H1 (cell line): ENCODE results near the gene SCYGR4. TPM values are rescaled to one million over a fixed set of nuclear protein-coding genes. Genes with fewer than 3 reads are reported as not detected.

ENCODE experiments used
- CTCF ChIA-PET: fragments of 300-600 bp; sonication (Branson Sonifier 250); formaldehyde crosslinking; loops from one replicate; lab custom pipeline; 2021; ENCODE audit not compliant: partially characterized antibody; lab: Charles Lee
- POLR2A ChIA-PET: fragments of 300-600 bp; sonication (Branson Sonifier 250); formaldehyde crosslinking; loops from one replicate; lab custom pipeline; 2021; ENCODE audit warnings: inconsistent platforms; ENCODE audit not compliant: partially characterized antibody; lab: Charles Lee
- DNase-seq, 2 experiments: peaks; one replicate each; pipeline versions ENCODE4 v3.0.0 to v3.0.0-alpha.2; 2010 to 2022; ENCODE audit warnings: low spot score in 2 of 2, low read depth in 1 of 2, mixed read lengths in 1 of 2
- FAIRE-seq: peaks from 2 replicates; lab custom pipeline; 2011; peaks lifted over from hg19 to GRCh38; lab: Jason Lieb, UNC
- H2AFZ ChIP-seq: 2 replicates; pipeline ENCODE4 v1.8.1; 2012; ENCODE audit warnings: low read length, inconsistent platforms
- H2AK5ac ChIP-seq: 2 replicates; pipeline ENCODE4 v1.6.1; 2013; ENCODE audit warnings: low read depth, low read length
- H2BK120ac ChIP-seq: replicated peaks from 2 replicates; pipeline ENCODE3; 2013; ENCODE audit warnings: low read depth, low read length, inconsistent platforms
- H2BK12ac ChIP-seq: 2 replicates; pipeline ENCODE4 v1.6.1; 2013; ENCODE audit warnings: low read depth, low read length
- H2BK15ac ChIP-seq: 2 replicates; pipeline ENCODE4 v1.6.1; 2013; ENCODE audit warnings: low read length
- H2BK20ac ChIP-seq: 2 replicates; pipeline ENCODE4 v1.6.1; 2013; ENCODE audit warnings: low read length
- H2BK5ac ChIP-seq: 2 replicates; pipeline ENCODE4 v1.6.1; 2013; ENCODE audit warnings: low read depth, low read length
- H3K14ac ChIP-seq: 2 replicates; pipeline ENCODE4 v1.6.1; 2013; ENCODE audit warnings: inconsistent platforms; ENCODE audit not compliant: insufficient read length
- H3K18ac ChIP-seq: 2 replicates; pipeline ENCODE4 v1.6.1; 2013; ENCODE audit warnings: low read length; ENCODE audit errors: extremely low read depth
- H3K23ac ChIP-seq: 2 replicates; pipeline ENCODE4 v1.6.1; 2013; ENCODE audit warnings: inconsistent platforms; ENCODE audit not compliant: insufficient read length
- H3K23me2 ChIP-seq: 2 replicates; pipeline ENCODE4 v1.6.1; 2013; ENCODE audit warnings: low read depth, low read length
- H3K27ac ChIP-seq: 2 replicates; pipeline ENCODE4 v1.6.1; 2011; ENCODE audit warnings: low read depth, low read length, inconsistent platforms
- H3K27me3 ChIP-seq, 4 experiments: replicated peaks in 1 of 4; 1 replicate in 1 of 4; 2 replicates in 3 of 4; pipeline versions ENCODE4 v1.6.1 to v1.8.1; 2011 to 2013; ENCODE audit warnings: low read length in 3 of 4, mild to moderate bottlenecking in 3 of 4, inconsistent platforms in 2 of 4, mixed read lengths in 2 of 4, moderate library complexity in 1 of 4; ENCODE audit not compliant: control insufficient read depth in 3 of 4, insufficient read depth in 3 of 4; ENCODE audit errors: extremely low read depth in 1 of 4
- H3K36me3 ChIP-seq, 4 experiments: 2 replicates each; pipeline versions ENCODE4 v1.6.1 to v1.8.1; 2011 to 2013; ENCODE audit warnings: mild to moderate bottlenecking in 4 of 4, low read length in 3 of 4, moderate library complexity in 2 of 4, control low read depth in 1 of 4, inconsistent platforms in 1 of 4; ENCODE audit not compliant: insufficient read depth in 4 of 4, control insufficient read depth in 2 of 4
- H3K4ac ChIP-seq: replicated peaks from 2 replicates; pipeline ENCODE3; 2013; ENCODE audit warnings: low read length, low read depth, mixed read lengths, inconsistent platforms; ENCODE audit not compliant: insufficient read length
- H3K4me1 ChIP-seq, 4 experiments: replicated peaks in 1 of 4; 1 replicate in 1 of 4; 2 replicates in 3 of 4; pipeline versions ENCODE4 v1.6.1 to v1.8.1; 2011 to 2013; ENCODE audit warnings: low read length in 3 of 4, inconsistent platforms in 2 of 4, mixed read lengths in 1 of 4; ENCODE audit not compliant: insufficient read depth in 4 of 4, control insufficient read depth in 3 of 4
- H3K4me2 ChIP-seq, 2 experiments: 2 replicates each; pipeline versions ENCODE4 v1.6.1 to v1.8.1; 2011 to 2013; ENCODE audit warnings: low read depth in 2 of 2, low read length in 2 of 2, control low read depth in 1 of 2, inconsistent platforms in 1 of 2, mild to moderate bottlenecking in 1 of 2; ENCODE audit not compliant: insufficient read depth in 1 of 2
- H3K4me3 ChIP-seq, 4 experiments: fragments of 200-600, 300-600 bp in 1 of 4; sonication (generic), shearing (Covaris generic), sonication (Bioruptor Twin) in 1 of 4; 2 replicates each; pipeline versions ENCODE4 v1.5.1 to v1.8.1; 2011 to 2016; ENCODE audit warnings: low read length in 4 of 4, low read depth in 3 of 4, control low read depth in 2 of 4, inconsistent platforms in 2 of 4, mild to moderate bottlenecking in 2 of 4, mixed read lengths in 1 of 4, moderate library complexity in 1 of 4; ENCODE audit not compliant: insufficient read depth in 2 of 4; ENCODE audit errors: extremely low read depth in 1 of 4
- H3K56ac ChIP-seq: replicated peaks from 2 replicates; pipeline ENCODE3; 2013; ENCODE audit warnings: low read depth, mild to moderate bottlenecking, mixed read lengths, low read length, inconsistent platforms; ENCODE audit not compliant: insufficient read length
- H3K79me1 ChIP-seq: 2 replicates; pipeline ENCODE4 v1.6.1; 2013; ENCODE audit warnings: low read depth, low read length, control low read depth
- H3K79me2 ChIP-seq, 2 experiments: 2 replicates each; pipeline versions ENCODE4 v1.6.1 to v1.8.1; 2012 to 2013; ENCODE audit warnings: low read length in 2 of 2, mild to moderate bottlenecking in 2 of 2, inconsistent platforms in 1 of 2; ENCODE audit not compliant: insufficient read depth in 2 of 2, control insufficient read depth in 1 of 2
- H3K9ac ChIP-seq, 4 experiments: replicated peaks in 1 of 4; 1 replicate in 1 of 4; 2 replicates in 3 of 4; pipeline versions ENCODE4 v1.6.1 to v1.8.1; 2011 to 2013; ENCODE audit warnings: low read depth in 3 of 4, low read length in 3 of 4, control low read depth in 2 of 4, mild to moderate bottlenecking in 2 of 4, moderate library complexity in 2 of 4, inconsistent platforms in 1 of 4; ENCODE audit errors: extremely low read depth in 1 of 4
- H3K9me3 ChIP-seq, 2 experiments: 2 replicates each; pipeline versions ENCODE4 v1.6.1 to v1.8.1; 2012 to 2013; ENCODE audit warnings: mild to moderate bottlenecking in 2 of 2, moderate library complexity in 2 of 2, control low read depth in 1 of 2, inconsistent platforms in 1 of 2, low read depth in 1 of 2, low read length in 1 of 2, mixed read lengths in 1 of 2; ENCODE audit not compliant: insufficient read depth in 2 of 2
- H4K20me1 ChIP-seq, 2 experiments: replicated peaks in 1 of 2; 2 replicates each; pipeline versions ENCODE3 to v1.8.1; 2011 to 2013; ENCODE audit warnings: inconsistent platforms in 2 of 2, low read length in 2 of 2, mild to moderate bottlenecking in 1 of 2; ENCODE audit not compliant: insufficient read depth in 2 of 2, control insufficient read depth in 1 of 2
- H4K5ac ChIP-seq: 2 replicates; pipeline ENCODE4 v1.6.1; 2013; ENCODE audit warnings: low read length, low read depth, mixed read lengths, inconsistent platforms; ENCODE audit not compliant: insufficient read length
- H4K8ac ChIP-seq: 2 replicates; pipeline ENCODE4 v1.8.0; 2013; ENCODE audit warnings: mild to moderate bottlenecking, moderate library complexity, low read length, inconsistent platforms; ENCODE audit not compliant: insufficient read depth; ENCODE audit errors: extremely low read depth
- H4K91ac ChIP-seq: replicated peaks from 2 replicates; pipeline ENCODE3; 2013; ENCODE audit warnings: low read length, mixed read lengths, inconsistent platforms; ENCODE audit not compliant: insufficient read length
- CEBPB ChIP-seq: IDR thresholded peaks from 2 replicates; pipeline ENCODE4 v1.6.1; 2012; ENCODE audit warnings: low read depth, low read length
- EGR1 ChIP-seq: IDR thresholded peaks from 2 replicates; pipeline ENCODE4 v1.6.1; 2011; ENCODE audit warnings: low read depth, low read length, borderline replicate concordance
- KDM1A ChIP-seq: fragments of 200-600, 300-600 bp; sonication (generic); IDR thresholded peaks from 2 replicates; pipeline ENCODE4 v1.7.1; 2016; ENCODE audit warnings: mild to moderate bottlenecking, low read length, borderline replicate concordance
- PHF8 ChIP-seq: fragments of 200-600 bp; sonication (generic); conservative IDR thresholded peaks from 2 replicates; pipeline ENCODE4 v1.7.1; 2012; ENCODE audit warnings: low read depth, mild to moderate bottlenecking, inconsistent platforms, low read length, moderate library complexity
- RAD21 ChIP-seq, 2 experiments: IDR thresholded peaks in 1 of 2; conservative IDR thresholded peaks in 1 of 2; 2 replicates each; pipeline ENCODE4 v1.6.1; 2011; ENCODE audit warnings: low read depth in 2 of 2, low read length in 2 of 2, improper control_type of control experiment in 1 of 2, inconsistent platforms in 1 of 2, mild to moderate bottlenecking in 1 of 2, moderate library complexity in 1 of 2
- SIRT6 ChIP-seq: IDR thresholded peaks from one replicate; pipeline ENCODE4 v1.7.1; 2012; ENCODE audit warnings: low read length, inconsistent platforms
- WGBS, 2 experiments: shearing (Covaris generic) in 1 of 2; methylation state at CpG; one replicate each; pipeline versions ENCODE4 v1.1.6 to v1.1.7; 2013 to 2015; ENCODE audit warnings: low lambda C conversion rate in 2 of 2, mixed read lengths in 2 of 2, inconsistent platforms in 1 of 2, low coverage in 1 of 2, missing lambda C conversion rate in 1 of 2; ENCODE audit not compliant: insufficient replicate concordance in 2 of 2, insufficient coverage in 1 of 2, insufficient read length in 1 of 2; ENCODE audit errors: extremely low coverage in 1 of 2, missing lambda C conversion rate in 1 of 2; 5-methylcytosine and 5-hydroxymethylcytosine counted together
- polyA plus RNA-seq, 7 experiments: library from polyadenylated mRNA; depleted of rRNA in 3 of 7; stranded (reverse) in 5 of 7; unstranded in 2 of 7; fragments of >200 nt in 5 of 7; fragments of 200-250 nt in 2 of 7; gene quantifications; 1 replicate in 5 of 7; 2 replicates in 1 of 7; 4 replicates in 1 of 7; pipeline versions ENCODE4 v1.2.1 to v1.2.3, GENCODE V29; 2011 to 2013; ENCODE audit warnings: missing spikeins in 2 of 7, mixed read lengths in 2 of 7
- total RNA-seq: library from RNA; stranded (reverse); fragmentation: NEBNext Ultra II Directional; extraction: Animal tissue kit (Norgen Biotek cat#: 25700); gene quantifications from 2 replicates; pipeline ENCODE4 v1.2.1, GENCODE V29; 2021
- TF ChIP-seq, protein P1 (sequence below): IDR thresholded peaks from 2 replicates; pipeline ENCODE4 v1.6.1; 2012; ENCODE audit warnings: low read length, inconsistent platforms

The SCYGR4 gene
- total and polyA plus RNA-seq, 2 of the 8 experiments (the other 6 are each of a cell fraction or from before 2014, with no cell fraction given): not detected

DNA sequence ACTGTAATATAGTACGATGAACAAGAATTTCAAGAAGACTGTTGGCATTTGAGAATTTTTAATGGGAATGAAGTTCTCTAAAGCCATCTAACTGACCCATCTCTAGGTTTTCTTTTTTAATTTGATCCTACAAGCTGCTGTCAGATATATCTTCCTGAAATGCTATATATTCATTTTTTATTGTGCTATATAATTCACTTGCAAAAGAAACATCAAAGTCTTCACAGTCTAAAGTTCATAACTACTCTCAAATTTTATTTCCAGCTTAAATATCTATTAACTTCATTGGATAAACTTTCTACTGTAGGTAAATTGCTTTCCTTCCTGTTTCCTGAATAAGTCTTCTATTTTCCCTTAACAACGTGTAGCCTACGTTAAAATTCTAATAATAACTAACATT lies 14.9 kb upstream of the SCYGR4 start:
- Histone ChIP-seq H3K4me3 (no peak overlapping the region), H3K14ac (no peak overlapping the region), H2BK120ac (no peak overlapping the region), H3K4me1 (peaks cover 0 to 7% (median 0%) of the 10 kb centered on the region in 4 experiments; a peak in 2 of 7 replicates), H4K5ac (no peak overlapping the region), H3K79me1 (no peaks in the 10 kb centered on the region), H3K18ac (no peak overlapping the region), H2BK20ac (no peak overlapping the region), H3K27me3 (no peaks in the 10 kb centered on the region), H3K23me2 (no peaks in the 10 kb centered on the region), H3K9ac (no peak overlapping the region), H4K8ac (no peak overlapping the region), H2BK15ac (no peak overlapping the region), H3K27ac (no peak overlapping the region), H3K79me2 (no peaks in the 10 kb centered on the region), H3K36me3 (no peaks in the 10 kb centered on the region), H3K4me2 (no peak overlapping the region), H4K91ac (no peak overlapping the region), H2BK5ac (no peak overlapping the region), H3K23ac (no peak overlapping the region), H3K4ac (no peak overlapping the region), H3K56ac (no peak overlapping the region), H2AFZ (no peak overlapping the region), H4K20me1 (no peaks in the 10 kb centered on the region), H2BK12ac (no peak overlapping the region), H3K9me3 (no peaks in the 10 kb centered on the region), H2AK5ac (no peak overlapping the region)
- POLR2A ChIA-PET: no interaction called here
- FAIRE-seq (no peak), DNase-seq (no peak)
- 94% methylated on average over 3 of the region's 3 CpGs; no CpG with 5 or more reads in 1 of the 2 experiments for WGBS, 2 experiments
- CTCF ChIA-PET: interaction anchor here (1.2 to 1.5 kb wide), 5 partner anchors 13 to 287 kb away, joined by 3 to 11 read pairs (median 6); no protein-coding TSS in a partner anchor
- TF ChIP-seq SIRT6 (no peak), PHF8 (no peak), CEBPB (no peak), RAD21 (IDR thresholded peaks at IDR 0.05 in 1 of 2, conservative IDR thresholded peaks at IDR 0.05 in 1 of 2; ENCODE audit: low read depth in 2 of 2, low read length in 2 of 2) (no peak), KDM1A (no peak), EGR1 (no peak)
- TF ChIP-seq, protein P1, sequence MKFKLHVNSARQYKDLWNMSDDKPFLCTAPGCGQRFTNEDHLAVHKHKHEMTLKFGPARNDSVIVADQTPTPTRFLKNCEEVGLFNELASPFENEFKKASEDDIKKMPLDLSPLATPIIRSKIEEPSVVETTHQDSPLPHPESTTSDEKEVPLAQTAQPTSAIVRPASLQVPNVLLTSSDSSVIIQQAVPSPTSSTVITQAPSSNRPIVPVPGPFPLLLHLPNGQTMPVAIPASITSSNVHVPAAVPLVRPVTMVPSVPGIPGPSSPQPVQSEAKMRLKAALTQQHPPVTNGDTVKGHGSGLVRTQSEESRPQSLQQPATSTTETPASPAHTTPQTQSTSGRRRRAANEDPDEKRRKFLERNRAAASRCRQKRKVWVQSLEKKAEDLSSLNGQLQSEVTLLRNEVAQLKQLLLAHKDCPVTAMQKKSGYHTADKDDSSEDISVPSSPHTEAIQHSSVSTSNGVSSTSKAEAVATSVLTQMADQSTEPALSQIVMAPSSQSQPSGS: no peak
